CD4-positive, alpha-beta T cell treated with Interleukin-2 at 100 ng/mL for 4 hours (primary cell): ENCODE results near the gene LMO1.

ENCODE experiments used
- DNase-seq: peaks from one replicate; pipeline ENCODE4 v3.0.0-alpha.2; 2020; ENCODE audit warnings: low spot score

Gene LMO1

DNA sequence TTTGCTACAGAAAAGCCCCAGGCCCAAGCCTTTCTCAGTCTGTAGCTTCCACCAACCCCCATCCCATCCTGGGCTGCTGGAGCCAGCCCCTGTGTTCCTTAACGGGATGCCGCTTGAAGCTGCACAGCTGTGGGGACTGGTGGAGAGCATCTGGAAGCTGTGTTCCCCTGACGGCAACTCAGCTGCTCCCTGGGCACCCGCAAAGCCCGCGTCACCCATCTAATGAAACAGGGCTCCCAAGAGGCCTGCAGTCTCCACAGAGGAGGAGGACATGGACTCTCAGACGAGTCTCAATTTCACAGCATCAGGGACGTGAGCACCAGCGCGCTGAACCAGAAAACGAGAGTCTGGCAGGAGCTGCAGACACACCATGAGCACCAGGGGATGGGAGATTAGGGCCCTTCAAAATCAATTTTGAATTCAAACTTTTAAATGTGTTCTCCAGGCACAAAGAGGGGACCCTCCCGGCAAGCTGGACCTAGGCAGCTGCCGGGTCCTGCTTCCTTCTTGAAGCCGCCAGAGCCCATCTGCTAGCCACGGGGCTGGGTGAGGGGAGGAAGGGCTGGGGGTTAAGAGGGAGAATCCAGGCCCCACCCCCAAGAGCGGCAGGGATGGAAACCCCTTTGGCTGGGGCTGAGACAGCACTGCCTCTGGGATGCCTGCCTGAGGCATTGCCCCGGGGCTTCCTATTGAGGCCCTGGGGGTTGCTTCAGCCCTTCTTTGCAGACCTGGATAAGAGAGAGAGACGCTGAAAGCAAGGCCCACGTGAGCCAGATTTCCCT, 21.0 kb downstream of the LMO1 start:
- DNase-seq, result no peak

DNA sequence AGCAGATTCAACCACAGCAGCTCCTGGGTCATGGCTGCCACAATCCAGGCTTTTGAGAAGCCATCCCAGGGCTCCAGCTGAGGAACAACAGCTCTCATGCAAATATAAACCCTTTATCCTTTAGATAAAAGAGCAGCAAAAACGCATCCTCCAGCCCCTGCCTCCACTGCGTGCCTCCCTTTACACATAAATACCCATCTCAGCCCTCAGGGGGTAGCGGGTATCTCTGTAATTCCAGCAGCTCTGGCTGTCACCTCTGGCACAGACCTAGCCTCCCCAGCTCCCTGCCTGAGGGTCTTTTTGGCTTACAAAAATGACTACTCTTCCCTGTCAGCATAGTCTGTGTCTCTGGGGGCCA, 21.6 kb downstream of the LMO1 start:
- no peak for DNase-seq

DNA sequence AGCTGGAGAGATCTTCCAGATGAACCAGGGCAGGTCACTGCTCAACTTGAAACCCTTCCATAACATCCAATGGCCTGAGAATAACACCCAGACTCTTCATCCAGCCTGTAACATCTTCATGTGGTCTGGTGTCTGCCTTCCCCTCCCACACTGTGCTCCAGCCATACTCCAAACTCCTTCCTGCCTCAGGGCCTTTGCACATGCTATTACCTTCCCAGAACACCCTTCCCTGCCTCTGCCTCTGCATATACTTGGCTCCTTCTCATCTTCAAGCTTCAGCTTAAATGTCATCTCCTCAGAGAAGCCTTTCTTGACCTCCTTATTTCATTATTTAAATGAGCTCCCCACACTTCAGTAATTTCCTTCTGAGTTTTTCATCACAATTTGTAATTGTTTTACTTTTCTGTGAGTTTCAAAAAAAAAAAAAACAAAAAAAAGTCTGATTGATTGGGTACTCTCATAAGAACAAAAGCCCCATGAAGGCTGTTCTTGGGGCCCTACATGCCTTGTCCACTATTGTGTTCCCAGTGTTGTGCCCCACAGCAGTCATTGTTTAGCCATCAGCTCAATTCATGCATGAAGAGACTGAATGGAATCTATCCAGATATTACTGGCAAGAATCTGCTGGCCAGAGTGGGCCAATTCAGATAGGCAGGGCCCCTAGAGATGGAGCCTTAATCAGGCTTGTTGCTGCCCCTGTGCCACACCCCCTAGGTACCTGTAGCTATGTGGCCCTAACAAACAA, 22.1 kb downstream of the LMO1 start:
- no peak for DNase-seq

DNA sequence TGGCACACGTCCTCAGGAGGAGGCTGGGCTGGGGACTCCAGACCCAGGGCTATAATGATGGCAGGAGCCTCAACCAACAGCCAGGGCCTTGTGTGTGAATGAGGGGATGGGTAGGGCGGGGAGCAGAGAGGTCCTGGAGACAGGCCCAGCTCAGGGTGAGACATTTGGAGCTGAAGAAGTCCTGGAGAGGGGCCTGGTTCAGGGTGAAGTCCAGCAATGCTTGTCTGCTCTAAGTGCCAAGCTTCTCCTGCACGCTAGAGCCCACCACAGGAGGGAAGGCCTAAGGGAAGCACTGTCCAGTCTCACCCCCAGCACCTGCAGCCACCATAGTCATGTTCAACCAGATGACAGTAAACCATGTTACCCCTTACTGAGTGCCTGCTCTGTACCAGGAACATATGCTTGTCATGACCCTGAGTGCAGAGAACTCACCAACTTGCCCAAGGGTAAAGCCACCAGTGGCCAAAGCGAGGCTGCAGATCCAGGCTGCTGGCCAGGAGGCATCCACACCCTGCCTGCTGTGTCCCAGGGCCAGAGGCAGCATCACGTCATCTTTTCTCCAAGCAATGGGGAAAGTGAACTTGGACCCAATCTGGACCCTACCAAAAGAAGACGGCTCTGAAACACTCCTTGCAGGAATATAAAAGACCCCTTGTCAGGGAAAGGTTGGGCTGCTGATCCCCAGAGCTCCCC, 24.0 kb downstream of the LMO1 start:
- no peak for DNase-seq

DNA sequence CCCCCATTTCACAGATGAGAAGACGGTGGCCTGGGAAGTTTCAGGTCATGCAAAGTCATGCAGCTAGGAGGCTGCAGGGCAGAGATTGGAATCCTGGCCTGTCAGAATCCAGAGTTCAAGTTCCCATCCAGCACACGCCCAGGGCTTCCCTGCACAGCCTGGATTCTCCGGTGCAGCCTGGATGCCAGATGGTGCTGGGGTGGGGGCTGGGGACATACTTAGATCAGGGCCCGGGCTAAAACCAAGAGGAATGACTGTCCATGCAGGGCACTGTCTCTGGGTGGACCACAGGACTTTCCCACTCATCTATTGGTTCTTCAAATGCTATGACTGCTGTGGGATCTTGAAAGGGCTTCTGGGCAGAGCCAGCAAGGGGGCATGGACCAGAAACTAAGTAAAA, 24.6 kb downstream of the LMO1 start:
- no peak for DNase-seq

DNA sequence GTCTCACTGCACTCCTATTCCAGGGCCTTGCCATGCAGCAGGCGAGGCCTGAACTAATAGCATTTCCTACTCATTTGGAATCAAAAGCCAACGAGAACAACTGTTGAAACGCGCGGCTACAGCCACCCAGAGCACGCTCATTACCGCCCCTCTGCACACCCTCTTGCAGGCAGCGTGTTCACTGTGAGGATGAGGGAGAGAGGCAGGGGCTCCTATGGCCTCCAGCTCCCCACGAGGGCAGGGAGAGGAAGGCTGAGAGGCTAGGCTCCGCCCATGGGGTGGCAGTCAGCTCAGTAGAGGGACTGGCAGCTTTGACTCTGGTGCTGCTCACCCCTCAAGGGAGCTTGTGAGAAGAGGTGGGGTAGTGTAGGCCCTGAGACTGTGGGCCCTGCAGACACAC, 26.2 kb downstream of the LMO1 start:
- DNase-seq, result no peak

DNA sequence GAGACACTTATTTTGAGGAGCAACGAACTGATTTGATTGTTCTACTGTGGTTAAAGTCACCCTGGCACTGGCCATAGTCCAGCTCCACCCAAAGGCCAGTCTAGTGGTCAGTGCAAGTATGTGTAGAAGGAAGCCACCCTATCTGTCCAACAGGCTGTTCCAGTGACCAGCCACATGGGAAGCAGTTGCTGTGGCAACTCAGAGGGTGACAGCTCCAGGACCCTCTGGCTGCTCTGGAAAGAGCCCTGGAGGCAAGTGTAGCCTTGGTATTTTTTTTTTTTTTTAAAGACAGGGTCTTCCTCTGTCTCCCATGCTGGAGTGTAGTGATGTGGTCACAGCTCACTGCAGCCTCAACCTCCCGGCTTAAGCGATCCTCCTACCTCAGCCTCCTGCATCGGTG, 27.8 kb downstream of the LMO1 start:
- DNase-seq, result no peak

DNA sequence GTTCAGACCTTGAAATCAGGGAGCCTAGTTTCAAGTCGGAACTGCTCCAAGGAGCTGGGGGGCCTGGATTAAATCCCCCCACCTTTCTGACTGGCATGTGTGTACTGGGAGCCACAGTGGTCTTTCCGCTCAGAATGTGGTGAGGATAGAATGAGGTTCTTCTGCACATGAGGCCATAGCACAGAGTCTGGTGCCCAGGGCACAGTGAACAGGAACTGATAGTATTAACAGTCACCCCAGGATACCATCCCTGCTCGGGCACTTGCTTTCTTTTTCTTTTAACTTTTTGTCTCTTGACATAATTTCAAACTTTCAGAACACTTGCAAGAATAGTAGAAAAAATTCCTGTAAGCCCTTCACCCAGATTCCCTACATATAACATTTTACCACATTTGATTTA, 28.8 kb downstream of the LMO1 start:
- no peak for DNase-seq

DNA sequence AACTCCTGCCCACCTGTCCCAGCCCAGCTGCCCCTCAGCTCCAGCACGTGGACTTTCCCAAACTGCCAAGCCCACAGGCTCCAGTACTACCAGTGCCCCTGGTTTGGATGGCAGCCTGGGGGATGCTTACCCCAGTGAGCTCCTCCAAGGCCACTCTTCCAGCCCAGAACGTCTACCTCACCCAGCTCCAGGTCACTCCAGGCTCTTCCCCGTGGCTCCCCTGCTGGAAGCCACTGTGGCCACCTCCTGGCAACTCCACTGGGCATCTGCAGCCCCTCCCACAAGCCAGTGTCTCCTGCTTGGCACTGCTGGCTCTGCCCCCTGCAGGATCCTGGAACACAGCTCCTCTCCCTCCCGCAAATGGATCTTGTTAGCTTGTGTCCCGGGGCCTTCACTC, 29.3 kb downstream of the LMO1 start:
- no peak for DNase-seq

DNA sequence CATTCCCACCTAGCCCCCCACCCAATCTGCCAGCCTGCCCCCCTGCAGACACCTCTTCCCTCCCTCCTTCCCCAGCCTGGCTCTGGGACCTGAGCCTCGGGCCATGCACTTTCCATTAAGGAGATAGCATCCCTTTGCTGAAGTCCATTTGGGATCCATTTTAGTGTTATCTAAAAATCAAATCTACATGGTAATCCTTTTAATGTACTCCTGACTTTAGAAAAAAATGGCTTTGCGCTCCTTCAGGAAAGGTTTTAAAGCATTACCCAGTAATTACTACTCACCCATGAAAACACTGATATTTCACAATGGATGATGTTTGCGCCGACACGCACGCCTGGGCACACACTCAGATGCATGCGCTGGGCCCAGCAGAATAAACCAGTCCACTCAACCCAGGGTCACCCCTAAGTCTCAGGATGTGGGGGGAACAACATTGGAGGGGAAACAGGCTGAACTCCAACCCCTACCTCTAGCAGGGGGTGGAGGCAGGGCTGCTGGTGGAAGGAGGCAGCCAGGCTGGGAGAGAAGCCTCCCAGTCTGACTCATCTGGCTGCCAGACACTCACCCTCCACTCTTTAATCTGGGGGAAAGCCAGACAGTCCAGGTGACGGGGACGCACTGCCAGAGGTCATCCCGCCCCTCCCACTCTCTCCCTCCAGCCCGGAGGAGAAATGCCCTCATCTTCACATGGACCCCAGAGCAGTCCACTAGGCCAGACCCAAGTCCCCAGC, 29.8 kb downstream of the LMO1 start:
- no peak for DNase-seq

DNA sequence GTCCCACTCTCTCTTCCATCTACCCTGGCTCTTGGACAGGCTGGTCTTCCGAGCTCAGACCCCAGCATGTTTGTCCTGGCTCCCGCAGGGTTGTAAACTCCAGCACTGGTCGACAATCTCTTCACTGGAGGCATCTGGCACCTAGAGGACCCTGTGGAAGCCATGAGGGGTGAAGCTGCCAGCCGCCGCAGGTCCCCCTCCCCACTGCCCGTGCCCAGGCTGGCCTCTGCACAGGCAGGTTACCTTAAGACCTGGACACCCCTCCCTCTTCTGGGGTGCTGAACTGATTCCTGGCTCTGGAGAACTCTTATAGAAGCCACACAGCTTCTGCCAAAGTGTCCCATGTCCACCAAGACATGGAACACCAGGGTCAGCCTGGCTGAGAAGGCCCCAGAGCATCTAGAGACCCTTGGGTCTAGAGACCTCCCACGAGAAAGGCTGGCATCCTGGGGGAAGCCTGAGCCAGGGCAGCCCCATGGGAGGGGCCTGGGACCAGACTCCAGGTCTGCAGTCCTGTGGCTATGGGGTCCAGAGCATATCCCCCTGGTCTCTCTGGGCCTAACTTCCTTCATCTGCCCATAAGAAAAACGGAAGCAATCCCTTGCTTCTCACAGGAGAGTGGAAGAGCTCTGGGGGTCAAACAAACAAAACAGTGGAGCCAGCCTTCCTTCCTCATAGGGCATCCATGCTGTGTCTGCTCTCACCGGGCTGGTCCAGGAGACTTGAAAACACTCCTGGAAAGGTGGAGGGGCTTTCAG, 30.6 kb downstream of the LMO1 start:
- no peak for DNase-seq

DNA sequence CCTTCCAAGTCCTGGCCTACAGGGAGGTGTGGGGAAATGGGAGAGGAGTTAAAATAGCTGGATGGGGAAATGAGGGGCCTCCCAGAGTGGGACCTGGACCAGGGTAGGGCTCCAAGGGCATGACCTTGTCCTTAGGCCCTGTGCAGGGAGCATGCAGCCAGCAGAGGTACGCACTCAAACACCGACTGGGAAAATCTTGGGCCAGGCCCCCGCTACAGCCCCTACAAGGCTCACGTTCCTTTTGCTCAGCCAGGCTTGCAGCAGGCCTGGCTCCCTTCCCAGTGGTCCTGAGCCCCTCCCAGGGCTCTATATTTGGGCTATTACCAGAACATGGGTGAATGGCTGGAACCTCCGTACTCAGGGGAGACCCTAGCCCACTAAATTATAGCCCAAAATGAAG, 31.3 kb downstream of the LMO1 start:
- no peak for DNase-seq

DNA sequence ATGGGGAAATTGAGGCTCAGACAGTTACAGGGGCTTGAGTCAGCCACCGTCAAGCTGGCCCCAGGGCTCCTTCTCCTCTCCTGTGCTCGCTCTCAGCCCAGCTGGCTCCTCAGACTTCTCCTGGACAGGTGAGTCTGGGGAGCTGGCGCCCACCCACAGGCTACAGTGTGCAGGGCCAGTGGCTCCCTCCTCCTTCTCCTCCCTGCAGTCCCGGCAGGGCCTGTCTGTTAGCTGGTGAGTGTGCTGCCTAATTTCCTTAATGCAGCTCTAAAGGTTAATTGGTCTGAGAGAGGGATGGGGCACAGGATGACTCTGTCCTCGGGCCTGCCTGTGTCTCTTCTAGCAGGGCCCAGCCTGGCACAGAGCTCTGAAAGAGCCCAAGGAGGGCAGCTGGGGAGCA, 31.7 kb downstream of the LMO1 start:
- no peak for DNase-seq

DNA sequence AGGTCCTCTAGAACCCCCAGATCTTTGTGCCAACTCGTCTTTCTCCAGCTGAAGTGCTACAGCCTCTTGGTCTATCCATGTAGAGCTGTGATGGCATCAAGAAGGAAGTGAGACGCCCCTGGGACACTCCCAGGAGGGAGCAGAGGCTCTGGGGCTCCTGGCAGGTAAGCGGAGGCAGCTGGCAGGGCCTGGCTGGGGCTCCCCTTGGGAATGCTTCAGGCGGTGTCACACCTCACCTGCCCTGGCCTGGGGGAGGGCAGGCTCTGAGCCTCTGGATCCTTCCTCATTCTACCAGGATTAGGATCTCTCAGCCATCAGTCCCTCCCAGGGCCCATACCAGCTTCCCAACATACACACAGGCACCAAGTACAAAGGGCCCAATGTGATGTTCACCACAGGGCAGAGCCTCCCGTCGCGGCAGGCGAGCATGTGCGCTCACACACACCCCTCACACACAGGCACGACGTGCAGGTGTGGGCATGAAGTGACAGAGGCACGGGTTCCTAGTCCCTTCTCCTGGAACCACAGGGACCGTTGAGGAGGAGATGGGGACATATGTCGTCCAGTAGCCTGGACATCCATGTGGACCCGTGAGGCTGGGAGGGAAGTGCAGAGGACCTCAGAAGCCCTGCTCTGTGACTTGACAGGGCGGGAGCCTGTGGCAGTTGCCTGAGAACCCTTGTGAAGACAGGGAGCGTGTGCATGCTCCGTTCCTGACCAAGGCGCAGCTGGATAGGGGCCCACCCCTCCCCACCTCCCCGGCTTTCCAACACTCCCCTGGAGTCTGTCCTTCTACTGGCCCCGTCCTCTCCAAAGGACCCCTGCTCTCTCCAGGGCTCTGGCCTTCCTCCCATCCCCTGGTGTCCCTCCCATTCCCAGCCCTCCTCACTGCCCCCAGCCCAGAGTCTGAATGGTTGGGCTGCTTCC, 32.5 kb downstream of the LMO1 start:
- no peak for DNase-seq

DNA sequence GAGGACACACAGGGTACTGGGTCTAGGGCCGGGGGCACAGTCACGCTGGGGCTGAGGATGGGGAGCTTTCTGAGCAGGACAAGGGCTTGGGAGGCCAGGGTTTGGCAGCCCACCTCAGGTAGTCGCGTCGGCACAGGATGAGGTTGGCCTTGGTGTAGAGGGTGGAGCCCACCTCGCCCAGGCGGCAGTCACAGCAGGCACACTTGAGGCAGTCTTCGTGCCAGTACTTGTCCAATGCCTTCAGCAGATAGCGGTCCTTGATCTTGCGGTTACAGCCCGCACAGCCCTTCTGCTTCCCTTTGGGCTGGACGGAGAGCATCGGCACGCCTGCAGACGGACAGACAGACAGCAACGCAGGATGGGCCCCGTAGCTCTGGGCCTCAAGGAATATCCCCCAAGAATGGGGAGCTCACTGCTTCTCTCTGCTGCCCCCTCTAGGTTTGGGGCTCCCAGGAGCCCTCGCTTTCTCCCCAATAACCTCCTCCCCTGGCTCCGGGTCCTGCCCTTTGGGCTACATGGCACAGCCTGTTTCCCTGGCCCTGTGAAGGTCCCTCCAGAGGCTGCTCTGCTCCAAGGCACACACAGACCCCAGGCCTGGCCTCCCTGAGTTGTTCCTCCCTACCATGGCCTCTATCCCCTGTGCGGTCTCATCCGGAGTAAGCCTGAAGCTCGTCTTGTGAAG, 33.4 kb downstream of the LMO1 start:
- DNase-seq, result no peak

DNA sequence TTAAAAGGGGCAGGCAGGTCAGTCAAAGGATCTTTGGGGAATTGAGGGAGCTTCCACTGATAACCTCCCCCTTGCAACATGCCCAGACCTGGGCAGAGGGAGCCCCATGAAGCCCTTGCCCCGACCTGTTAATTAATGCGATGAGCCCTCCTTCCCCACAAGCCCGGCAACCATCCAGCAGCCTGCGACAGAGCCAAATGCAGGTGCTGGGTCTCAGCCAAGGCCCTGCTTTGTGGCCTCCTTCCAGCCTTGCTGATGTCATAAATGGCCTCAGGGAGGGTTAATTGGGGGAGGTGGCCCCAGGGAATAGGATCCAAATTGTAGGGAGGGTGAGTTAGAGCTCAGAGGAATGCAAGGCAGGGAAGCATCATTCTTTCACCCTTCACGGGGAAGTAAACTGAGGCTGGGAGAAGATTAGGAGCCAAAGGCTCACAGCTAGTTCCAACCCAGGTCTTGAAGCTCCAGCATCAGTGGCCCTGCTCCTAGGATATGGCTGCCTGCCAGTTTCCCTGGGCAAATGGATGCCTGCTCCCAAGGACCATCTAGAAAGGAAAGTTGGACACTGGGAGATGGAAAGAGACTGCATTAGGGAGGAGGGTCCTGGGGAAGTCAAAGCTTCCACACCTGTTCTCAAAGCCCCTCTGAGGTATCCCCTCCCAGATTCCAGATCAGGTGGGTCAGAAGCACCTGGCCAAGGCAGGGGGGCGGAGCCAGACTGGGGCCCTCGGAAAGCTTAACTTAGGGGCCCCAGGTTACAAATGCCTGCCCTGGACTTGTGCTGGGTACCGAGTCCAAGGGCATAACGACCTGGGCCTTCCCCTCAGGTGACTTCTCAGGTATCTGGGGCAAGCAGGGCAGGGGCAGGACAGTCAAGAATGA, 34.1 kb downstream of the LMO1 start:
- DNase-seq, result no peak

DNA sequence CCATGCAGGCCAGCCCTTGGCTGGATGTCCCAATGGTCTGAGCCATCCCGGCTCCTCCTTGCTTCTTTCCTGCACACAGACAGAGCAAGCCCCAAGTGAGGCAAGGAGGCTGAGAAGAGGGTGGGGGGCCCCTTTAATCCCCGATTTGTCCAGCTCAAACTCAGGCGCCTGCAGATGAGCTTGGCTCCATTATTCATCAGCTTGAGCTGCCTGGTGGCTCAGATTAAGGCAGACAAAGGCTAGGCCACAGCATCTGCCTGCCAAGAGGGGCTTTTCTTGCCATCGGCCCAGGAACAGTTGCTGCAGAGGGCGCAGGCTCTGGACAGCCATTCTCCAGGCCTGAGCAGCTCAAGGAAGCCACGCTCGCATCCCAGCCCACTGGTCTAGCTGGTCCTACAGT, 35.4 kb downstream of the LMO1 start:
- no peak for DNase-seq

DNA sequence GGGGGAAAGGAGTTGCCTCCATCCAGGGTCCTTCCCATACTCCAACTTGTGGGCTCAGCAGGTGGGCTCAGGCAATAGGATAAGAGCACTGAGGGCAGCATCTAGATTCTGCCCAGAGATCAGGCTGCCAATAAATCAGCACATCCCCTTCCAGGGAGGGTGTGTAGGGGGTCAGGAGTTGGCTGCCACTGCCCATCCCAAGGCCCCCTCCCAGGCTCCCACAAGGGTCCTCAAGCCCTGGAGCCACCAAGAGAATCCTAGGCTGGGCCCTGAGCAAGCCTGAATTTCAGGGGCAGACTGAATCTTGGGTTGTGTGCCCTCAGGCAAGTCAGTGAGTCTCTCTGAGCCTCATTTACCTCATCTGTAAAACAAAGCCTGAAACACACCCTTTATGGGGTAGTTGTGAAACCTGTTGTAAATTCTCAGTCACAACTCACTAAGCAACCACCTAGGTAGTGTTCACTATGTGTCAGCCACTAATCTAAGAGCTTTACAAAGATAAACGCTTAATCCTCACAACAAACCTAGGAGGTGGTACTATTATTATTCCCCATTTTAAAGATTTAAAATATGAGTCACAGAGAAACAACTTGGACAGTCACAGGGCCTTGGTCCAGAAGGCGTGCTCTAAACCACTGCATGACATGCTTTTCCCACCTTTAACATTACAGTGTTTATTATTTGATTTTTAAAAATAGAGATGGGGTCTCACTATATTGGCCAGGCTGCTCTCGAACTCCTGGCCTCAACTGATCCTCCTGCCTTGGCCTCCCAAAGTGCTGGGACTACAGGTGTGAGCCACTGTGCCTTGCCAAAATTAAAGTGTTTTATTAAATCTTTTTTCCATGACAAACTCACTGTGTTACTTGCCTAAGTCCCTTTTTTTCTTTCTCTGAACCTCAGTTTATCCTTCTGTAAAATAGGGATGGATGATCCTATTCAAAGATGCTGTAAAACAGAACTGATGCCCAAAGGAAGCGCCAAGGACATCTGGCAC, 36.2 kb downstream of the LMO1 start:
- no peak for DNase-seq
